ENCODE data around the gene FAM204A.
A peak's percentile ranks its signal among the peaks of the same experiment; 100 is the strongest.

FAM204A gene

GRCh38 chr10:118307220-118307619 is 34.9 kb downstream of the FAM204A start:
- Histone ChIP-seq H3K4me3 (no peak overlapping the region), H3K4me1 (peaks cover 0 to 63% (median 19%) of the 10 kb centered on the region in 4 donors), H3K36me3 (peaks cover 0 to 20% (median 0%) of the 10 kb centered on the region in 3 donors), H3K27ac (peak overlapping the region; percentile 31 to 73), H3K9me3 (no peaks in the 10 kb centered on the region), H3K27me3 (no peaks in the 10 kb centered on the region)
- no peak for TF ChIP-seq CTCF (IDR thresholded peaks at IDR 0.05)
- DNase-seq: no peak
- intact Hi-C loops (cut with DNase I; ENCODE audit: low total_unique reads): no loop called here

GRCh38 chr10:118305730-118306129 is 36.4 kb downstream of the FAM204A start:
- Histone ChIP-seq H3K27me3 (no peaks in the 10 kb centered on the region), H3K9me3 (no peaks in the 10 kb centered on the region), H3K36me3 (peaks cover 0 to 12% (median 0%) of the 10 kb centered on the region in 3 donors), H3K4me3 (no peak overlapping the region), H3K27ac (no peak overlapping the region), H3K4me1 (peaks cover 0 to 58% (median 12%) of the 10 kb centered on the region in 4 donors)
- intact Hi-C loops (cut with DNase I; ENCODE audit: low total_unique reads): no loop called here
- no peak for DNase-seq
- TF ChIP-seq CTCF (IDR thresholded peaks at IDR 0.05): no peak

- Histone ChIP-seq H3K36me3 (peaks cover 0 to 12% (median 0%) of the 10 kb centered on the region in 3 donors), H3K27me3 (no peaks in the 10 kb centered on the region), H3K4me3 (no peak overlapping the region), H3K9me3 (no peaks in the 10 kb centered on the region), H3K4me1 (peaks cover 0 to 46% (median 9%) of the 10 kb centered on the region in 4 donors), H3K27ac (no peak overlapping the region)
- no peak for DNase-seq
- intact Hi-C loops (cut with DNase I; ENCODE audit: low total_unique reads): no loop called here
- no peak for TF ChIP-seq CTCF (IDR thresholded peaks at IDR 0.05)
These were observed 37.6 kb downstream of the FAM204A start for GRCh38 chr10:118304521-118304920.

- DNase-seq: no peak
- Histone ChIP-seq H3K27me3 (no peaks in the 10 kb centered on the region), H3K27ac (no peak overlapping the region), H3K4me1 (peaks cover 0 to 15% (median 0%) of the 10 kb centered on the region in 4 donors), H3K4me3 (no peak overlapping the region), H3K9me3 (no peaks in the 10 kb centered on the region), H3K36me3 (no peaks in the 10 kb centered on the region)
- intact Hi-C loops (cut with DNase I; ENCODE audit: low total_unique reads): no loop called here
- no peak for TF ChIP-seq CTCF (IDR thresholded peaks at IDR 0.05)
These were observed 40.9 kb downstream of the FAM204A start for GRCh38 chr10:118301211-118301610.

GRCh38 chr10:118300320-118300719 is 41.8 kb downstream of the FAM204A start:
- intact Hi-C loops (cut with DNase I; ENCODE audit: low total_unique reads): no loop called here
- no peak for DNase-seq
- no peak for TF ChIP-seq CTCF (IDR thresholded peaks at IDR 0.05)

GRCh38 chr10:118298787-118299186 is 43.3 kb downstream of the FAM204A start:
- Histone ChIP-seq H3K27ac (no peak overlapping the region), H3K4me3 (no peak overlapping the region), H3K4me1 (peaks cover 0 to 12% (median 0%) of the 10 kb centered on the region in 4 donors), H3K36me3 (no peaks in the 10 kb centered on the region), H3K9me3 (no peaks in the 10 kb centered on the region), H3K27me3 (no peaks in the 10 kb centered on the region)
- intact Hi-C loops (cut with DNase I; ENCODE audit: low total_unique reads): no loop called here
- DNase-seq: no peak
- no peak for TF ChIP-seq CTCF (IDR thresholded peaks at IDR 0.05)

More at GRCh38 chr10:118300320-118300719, 41.8 kb downstream of the FAM204A start:
- Histone ChIP-seq H3K27me3 (no peaks in the 10 kb centered on the region), H3K36me3 (no peaks in the 10 kb centered on the region), H3K4me1 (peaks cover 0 to 12% (median 0%) of the 10 kb centered on the region in 4 donors), H3K27ac (no peak overlapping the region), H3K9me3 (no peaks in the 10 kb centered on the region), H3K4me3 (no peak overlapping the region)

Measured in tibial artery (tissue), 4 donors.